Bronchial epithelial cell (primary cell): ENCODE data around the gene CSRP3. TPM values are rescaled to one million over a fixed set of nuclear protein-coding genes. Genes with fewer than 3 reads are reported as not detected.

Experiments used
- DNase-seq: peaks from one replicate; pipeline ENCODE4 v3.0.0-alpha.2; 2010; ENCODE audit warnings: low read depth
- FAIRE-seq: peaks from 2 replicates; lab custom pipeline; 2011; peaks lifted over from hg19 to GRCh38; lab: Jason Lieb, UNC
- H3K27me3 ChIP-seq: 2 replicates; pipeline ENCODE4 v1.5.1; 2011; ENCODE audit warnings: low read length; ENCODE audit not compliant: control insufficient read depth, insufficient read depth
- H3K36me3 ChIP-seq: 2 replicates; pipeline ENCODE4 v1.5.1; 2011; ENCODE audit warnings: low read length; ENCODE audit not compliant: control insufficient read depth, insufficient read depth
- H3K4me3 ChIP-seq: 2 replicates; pipeline ENCODE4 v1.5.1; 2011; ENCODE audit warnings: mild to moderate bottlenecking, low read depth, low read length, control low read depth
- CTCF ChIP-seq: IDR thresholded peaks from 2 replicates; pipeline ENCODE4 v1.5.1; 2011; ENCODE audit warnings: mild to moderate bottlenecking, moderate library complexity, low read length, control low read depth, inconsistent platforms; ENCODE audit not compliant: insufficient read depth, severe bottlenecking
- total RNA-seq: library from RNA; depleted of rRNA; stranded (reverse); fragments of >200 nt; gene quantifications from 2 replicates; pipeline ENCODE4 v1.2.1, GENCODE V29; 2014

CSRP3 gene
- total RNA-seq, 1 donor from 2014 or later = not detected

DNA sequence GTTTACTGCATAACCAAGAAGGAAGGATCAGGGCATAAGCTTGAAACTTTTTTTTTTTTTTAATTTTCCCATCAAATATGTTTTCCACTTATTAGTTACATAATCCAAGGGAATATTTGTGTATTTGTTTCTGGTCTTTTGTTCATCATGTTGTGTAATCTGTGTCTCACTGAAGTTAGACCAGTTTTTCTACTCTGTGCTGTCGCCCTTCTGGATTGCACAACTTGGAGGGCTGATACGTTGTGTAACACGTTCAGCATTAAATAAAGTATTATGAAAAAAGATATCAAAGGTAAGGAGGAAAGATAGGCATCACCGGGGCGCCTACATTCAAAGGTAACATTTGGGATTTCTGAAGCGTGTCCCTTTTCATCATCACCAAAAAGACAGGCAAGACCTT is 42.3 kb upstream of the CSRP3 start:
- FAIRE-seq = no peak
- TF ChIP-seq CTCF = no peak

GRCh38 chr11:19243613-19244012 is 41.8 kb upstream of the CSRP3 start:
- Histone ChIP-seq H3K4me3 (no peak overlapping the region), H3K27me3 (no peaks in the 10 kb centered on the region), H3K36me3 (no peaks in the 10 kb centered on the region)
- DNase-seq (peak; percentile 52), FAIRE-seq (no peak)
- no peak for TF ChIP-seq CTCF

More for the DNA sequence above, 42.3 kb upstream of the CSRP3 start:
- DNase-seq = peak; percentile 96
- Histone ChIP-seq H3K36me3 (no peaks in the 10 kb centered on the region), H3K4me3 (peak overlapping the region; percentile 13), H3K27me3 (no peaks in the 10 kb centered on the region)

DNA sequence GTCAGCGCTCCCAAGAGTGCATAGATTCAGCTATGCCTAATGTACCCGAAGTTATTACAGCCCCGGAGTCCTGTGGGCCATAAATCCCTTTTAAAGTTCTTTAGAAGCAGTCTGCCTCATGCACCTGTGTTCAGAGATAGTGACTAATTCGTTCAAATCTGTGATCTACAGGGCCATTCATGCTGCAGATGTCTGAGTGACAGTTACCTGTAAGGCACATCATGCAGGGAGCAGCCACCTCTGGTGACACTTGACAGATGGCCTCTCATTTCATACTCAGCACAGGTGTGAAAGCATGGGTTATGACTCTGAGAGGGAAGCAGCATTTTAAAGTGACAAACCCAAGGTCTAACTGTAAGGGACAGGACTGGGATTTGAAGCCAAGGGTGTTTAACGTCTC is 41.4 kb upstream of the CSRP3 start:
- Histone ChIP-seq H3K4me3 (no peak overlapping the region), H3K36me3 (no peaks in the 10 kb centered on the region), H3K27me3 (no peaks in the 10 kb centered on the region)
- FAIRE-seq (no peak), DNase-seq (no peak)
- no peak for TF ChIP-seq CTCF

DNA sequence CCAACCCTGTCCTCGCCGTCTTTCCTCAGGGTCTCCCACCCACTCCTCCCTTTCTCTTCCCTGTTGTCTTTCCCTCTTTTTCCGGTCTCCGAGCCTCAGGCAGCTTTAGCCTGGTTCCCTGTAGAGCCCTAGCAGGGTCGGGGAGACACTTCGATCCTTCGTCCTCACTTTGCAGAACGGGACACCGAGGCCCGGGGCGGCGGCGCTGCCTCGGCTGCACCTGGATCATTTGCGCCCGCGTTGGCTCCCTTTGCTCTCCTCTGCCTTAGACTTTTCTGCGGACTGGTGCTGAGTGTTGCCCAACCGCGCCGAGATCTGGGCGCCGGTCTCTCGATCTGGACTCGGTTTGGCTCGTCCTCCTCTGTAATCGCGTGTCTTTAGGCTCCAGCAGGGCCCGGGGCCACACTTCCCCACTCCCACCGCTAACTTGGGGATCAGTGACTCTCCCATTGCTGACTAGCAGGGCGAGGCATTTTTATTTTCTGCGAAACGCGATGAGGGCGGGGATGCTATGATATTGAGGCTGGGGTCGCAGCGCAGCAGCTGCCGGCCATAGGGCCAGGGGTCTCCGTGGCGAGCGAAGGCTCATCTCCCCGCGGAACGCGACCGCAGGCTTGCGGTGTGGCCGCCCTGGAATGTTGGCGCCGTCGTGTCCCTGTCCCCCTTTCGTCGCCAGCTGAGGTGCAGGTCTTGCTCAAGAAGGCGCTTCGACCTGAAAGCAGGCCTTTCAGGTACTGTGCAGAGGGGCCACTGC is 40.6 kb upstream of the CSRP3 start:
- TF ChIP-seq CTCF = no peak
- peak overlapping the region; percentile 65 for H3K4me3 ChIP-seq
- FAIRE-seq (no peak), DNase-seq (no peak)
- no peaks in the 10 kb centered on the region for H3K27me3 ChIP-seq
- no peaks in the 10 kb centered on the region for H3K36me3 ChIP-seq

DNA sequence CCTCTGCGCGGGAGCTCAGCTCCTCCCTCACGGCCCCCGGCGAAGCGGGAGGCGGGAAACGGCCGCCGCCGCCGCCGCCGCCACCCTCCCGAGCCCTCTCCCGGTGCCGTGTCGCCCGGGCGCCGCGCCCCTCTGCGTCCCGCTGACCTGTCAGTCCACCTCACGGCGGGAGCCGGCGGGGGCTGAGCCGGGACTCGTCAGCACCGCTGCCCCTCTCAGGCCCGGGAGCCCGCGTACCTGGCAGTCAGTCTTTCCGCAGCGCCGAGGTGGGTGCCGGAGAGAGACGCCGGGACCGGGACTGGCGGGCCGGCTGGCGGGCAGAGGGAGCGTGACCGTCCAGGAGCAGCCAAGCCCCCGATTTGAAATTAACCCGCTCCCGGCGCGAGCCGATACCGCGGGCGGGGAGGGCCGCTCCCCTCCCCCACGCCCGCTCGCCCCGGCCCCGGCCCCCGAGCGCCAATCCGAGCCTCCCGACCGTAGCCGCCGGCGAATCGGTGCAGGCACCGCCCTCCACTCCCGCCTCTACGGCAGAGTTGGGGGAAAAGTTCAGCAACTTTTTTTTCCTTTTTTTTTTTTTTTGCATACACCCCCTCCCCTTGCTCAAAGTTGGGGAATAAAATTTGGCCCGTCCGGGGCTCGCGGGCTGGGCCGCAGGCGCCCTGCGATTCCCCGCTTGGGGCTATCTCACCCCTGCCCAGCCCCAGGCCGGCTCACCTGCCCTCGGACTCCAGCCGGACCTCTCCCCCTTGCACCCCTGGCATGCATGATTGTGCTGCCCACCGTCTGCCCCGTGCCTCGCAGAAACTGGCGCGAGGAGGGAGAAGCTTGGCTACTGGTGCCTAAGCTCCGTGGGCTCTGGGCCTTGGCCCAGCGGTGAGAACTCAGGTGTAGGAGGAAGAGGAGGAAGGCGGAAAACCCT is 39.7 kb upstream of the CSRP3 start:
- no peak for TF ChIP-seq CTCF
- H3K4me3 ChIP-seq = peak overlapping the region; percentile 65
- H3K27me3 ChIP-seq = no peaks in the 10 kb centered on the region
- DNase-seq = no peak
- no peak for FAIRE-seq
- no peaks in the 10 kb centered on the region for H3K36me3 ChIP-seq
